OCI-LY3 (cell line): Measurements from ENCODE around the gene ARHGAP18.

ENCODE experiments used
- EZH2phosphoT487 ChIP-seq: fragments of 200-600 bp; shearing (Covaris generic); IDR thresholded peaks from 2 replicates; pipeline ENCODE4 v1.6.1; 2018; ENCODE audit warnings: antibody characterized with exemption, mixed run types, low read depth
- TF ChIP-seq, protein P1 (sequence below): fragments of 200-600, 300-600 bp; sonication (generic); IDR thresholded peaks from 2 replicates; pipeline ENCODE4 v1.5.1; 2014; ENCODE audit warnings: antibody characterized with exemption, low read length, low read depth

DNA sequence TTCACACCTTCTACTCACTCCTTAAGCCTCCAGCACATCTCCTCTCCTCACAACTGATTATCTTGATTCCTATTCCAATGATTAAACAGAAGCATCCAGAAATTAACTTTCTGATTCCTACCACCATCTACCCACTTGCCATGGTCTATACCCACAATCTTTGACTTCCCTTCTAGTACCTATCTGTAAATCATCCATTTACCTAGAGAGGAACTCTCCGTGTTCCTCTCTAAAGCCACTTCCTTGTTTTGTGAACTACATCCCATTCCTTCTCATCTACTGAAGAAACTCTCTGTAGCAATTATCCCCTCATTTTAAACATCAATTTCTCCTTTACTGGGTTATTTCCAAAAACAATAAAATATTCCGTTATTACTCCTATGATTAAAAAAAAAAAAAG is 167.3 kb downstream of the ARHGAP18 start:
- TF ChIP-seq, protein P1, sequence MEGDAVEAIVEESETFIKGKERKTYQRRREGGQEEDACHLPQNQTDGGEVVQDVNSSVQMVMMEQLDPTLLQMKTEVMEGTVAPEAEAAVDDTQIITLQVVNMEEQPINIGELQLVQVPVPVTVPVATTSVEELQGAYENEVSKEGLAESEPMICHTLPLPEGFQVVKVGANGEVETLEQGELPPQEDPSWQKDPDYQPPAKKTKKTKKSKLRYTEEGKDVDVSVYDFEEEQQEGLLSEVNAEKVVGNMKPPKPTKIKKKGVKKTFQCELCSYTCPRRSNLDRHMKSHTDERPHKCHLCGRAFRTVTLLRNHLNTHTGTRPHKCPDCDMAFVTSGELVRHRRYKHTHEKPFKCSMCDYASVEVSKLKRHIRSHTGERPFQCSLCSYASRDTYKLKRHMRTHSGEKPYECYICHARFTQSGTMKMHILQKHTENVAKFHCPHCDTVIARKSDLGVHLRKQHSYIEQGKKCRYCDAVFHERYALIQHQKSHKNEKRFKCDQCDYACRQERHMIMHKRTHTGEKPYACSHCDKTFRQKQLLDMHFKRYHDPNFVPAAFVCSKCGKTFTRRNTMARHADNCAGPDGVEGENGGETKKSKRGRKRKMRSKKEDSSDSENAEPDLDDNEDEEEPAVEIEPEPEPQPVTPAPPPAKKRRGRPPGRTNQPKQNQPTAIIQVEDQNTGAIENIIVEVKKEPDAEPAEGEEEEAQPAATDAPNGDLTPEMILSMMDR: no peak
- no peak for TF ChIP-seq EZH2phosphoT487
